Activated naive CD4-positive, alpha-beta T cell treated with Interleukin-2 at 50 U/mL for 16 hours (primary cell): ENCODE measurements around the gene SSC5D.

Experiments
- DNase-seq: peaks from one replicate; pipeline ENCODE4 v3.0.0-alpha.2; 2020

Gene SSC5D

DNA sequence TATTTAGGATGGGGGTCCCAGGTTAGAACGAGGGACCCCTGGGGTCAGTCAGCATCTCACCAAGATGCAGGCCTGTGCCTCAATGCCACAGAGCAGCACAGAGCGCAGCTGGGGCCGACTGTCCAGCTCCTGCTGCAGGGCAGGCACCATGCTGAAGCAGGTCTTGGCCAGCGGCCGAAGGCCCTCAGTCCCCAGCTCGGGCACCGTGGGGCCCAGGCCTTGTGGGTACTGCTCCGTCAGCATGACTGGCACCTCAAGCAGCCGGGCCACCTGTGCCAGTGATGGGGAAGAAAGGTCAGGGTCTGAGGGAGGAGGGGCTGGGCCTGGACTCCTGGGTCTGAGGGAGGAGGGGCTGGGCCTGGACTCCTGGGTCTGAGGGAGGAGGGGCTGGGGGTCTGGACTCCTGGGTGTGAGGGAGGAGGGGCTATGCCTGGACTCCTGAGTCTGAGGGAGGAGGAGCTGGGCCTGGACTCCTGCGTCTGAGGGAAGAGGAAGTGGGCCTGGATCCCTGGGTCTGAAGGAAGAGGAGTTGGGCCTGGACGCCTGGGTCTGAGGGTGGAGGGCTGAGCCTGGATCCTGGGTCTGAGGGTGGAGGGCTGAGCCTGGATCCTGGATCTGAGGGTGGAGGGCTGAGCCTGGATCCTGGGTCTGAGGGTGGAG lies 32.5 kb upstream of the SSC5D start:
- no peak for DNase-seq

GRCh38 chr19:55456347-55456746 lies 31.9 kb upstream of the SSC5D start:
- no peak for DNase-seq

DNA sequence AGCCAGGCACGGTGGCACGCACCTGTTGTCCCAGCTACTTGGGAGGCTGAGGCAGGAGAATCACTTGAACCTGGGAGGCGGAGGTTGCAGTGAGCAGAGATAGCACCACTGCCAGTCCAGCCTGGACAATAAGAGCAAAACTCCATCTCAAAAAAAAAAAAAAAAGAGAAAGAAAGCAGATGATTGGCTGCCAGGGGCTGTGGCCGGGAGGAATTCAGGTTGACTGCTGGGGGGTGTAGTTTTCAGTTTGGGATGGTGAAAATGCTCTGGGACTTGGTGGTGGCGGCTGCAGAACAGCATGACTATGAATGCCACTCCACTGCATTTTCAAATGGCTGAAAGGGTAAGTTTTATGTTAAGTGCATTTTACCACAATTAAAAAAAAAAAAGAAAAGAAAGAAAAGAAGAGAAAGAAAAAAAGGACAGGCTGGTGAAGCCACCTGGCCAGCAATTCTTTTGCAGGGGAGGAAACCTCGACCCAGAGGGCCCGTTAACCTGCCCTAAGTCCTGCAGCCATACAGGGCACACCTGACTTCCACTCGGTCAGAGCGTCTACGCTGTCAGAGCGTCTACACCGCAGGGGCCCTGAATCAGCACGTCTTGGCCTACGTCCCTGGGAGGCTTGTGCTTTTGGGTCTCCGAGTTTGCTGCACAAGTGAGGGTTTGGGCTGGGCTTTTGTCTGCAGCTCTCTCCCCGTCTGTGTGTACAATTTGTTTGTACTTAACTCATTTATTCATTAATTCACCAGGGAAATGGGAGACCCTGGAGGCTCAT lies 30.4 kb upstream of the SSC5D start:
- no peak for DNase-seq

- no peak for DNase-seq
These were observed 28.7 kb upstream of the SSC5D start for GRCh38 chr19:55459551-55459949.

DNA sequence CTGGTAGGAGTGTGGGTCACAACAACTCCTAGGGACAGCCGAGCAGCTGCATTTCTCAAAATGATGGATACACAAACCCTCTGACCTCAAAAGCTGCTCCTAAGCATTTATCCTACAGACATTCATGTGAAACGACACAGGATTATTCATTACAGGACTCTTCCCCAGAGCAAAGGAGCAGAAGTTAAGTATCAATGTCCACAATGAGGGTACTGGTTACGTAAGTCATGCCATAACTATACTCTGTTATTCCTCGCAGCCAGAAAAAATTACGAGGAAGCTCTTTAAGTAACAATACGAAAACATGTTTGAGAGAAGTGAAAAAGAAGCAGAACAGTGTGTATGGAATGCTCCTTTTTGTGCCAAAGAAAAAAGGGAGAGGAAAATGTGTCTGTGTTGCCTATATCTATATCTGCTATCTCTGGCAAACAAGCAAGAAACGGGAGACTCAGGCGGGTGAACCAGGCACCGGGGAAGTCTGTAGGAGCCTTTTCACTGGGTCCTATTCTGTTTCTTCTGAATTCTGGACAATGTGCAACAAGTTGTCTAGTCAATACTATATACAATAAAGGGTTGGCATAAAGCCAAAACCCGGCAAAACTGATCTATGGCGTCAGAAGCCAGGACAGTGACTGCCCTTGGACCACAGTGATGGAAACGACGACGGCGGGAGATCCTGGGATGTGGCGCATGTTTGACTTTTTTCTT lies 28.1 kb upstream of the SSC5D start:
- DNase-seq: no peak

GRCh38 chr19:55460670-55461258 lies 27.5 kb upstream of the SSC5D start:
- DNase-seq: peak; percentile 44

DNA sequence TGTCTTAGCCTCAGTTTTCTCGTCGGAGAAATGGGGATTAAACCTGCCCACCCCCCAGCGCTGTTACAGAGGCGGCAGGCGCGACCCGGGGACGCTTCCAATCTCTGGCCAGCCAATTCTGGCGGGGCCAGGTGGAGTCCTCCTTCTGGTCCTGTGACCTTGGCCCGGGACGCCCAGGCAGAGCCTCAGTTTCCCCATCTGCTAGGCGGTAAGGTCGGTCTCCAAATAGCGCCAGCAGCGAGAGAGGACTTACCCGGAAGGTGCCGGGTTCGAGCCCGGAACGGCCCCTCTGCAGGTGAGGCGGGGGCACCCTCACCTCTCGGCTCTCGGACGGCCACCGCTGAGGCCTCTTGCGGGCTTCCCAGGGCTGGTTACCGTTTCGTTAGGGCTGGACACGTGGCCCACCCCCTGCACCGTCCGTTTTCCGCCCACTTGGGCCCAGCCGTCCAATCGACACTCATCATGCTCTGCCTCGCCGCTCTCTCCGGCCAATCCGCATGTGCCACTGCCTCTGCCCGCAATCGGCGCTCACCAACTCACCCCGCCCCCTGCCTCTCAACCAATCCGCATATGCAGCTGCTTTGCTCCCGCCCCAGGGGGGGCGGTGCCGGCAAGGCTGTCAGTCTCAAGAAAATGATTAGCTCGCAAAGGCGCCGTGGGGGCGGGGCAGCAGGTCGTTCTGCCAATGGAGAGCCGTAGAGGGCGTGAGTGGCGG lies 26.8 kb upstream of the SSC5D start, which contains the start of gene ISOC2:
Gene ISOC2 (minus strand): TSS at position 384 of the 715 bp plus-strand sequence. CDS start 5,156 bp downstream, outside the sequence.
- peak; percentile 100 for DNase-seq

DNA sequence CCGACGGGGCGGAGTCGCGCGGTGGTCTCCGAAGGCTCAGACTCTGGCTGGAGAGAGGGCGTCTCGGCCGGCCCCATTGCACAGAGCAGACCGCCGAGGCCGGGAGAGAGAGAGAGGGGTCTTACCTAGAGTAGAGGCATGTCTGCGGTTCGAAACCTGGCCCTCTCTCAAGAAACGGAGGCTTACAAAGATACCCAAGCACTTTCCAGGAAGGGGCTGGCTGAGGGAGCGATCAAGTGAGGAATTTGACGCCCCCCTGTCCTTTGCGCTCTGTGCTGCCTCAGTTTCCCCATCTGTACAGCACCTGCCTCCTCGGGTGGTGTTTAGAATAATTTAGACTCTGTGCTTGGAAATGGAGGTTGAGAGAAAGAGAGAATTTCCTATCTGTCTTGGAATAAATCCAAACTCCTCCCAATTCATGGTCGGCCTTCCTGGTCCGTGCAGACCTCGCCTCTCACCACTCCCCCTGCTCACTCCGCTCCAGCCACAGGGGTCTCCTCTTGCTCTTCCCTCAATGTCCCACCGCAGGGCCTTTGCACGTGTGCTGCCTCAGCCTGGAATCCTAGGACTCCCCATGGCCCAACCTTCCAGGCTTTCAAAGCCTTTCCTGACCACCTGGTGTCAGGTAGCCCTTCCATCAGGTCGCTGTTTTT lies 26.1 kb upstream of the SSC5D start:
- no peak for DNase-seq

DNA sequence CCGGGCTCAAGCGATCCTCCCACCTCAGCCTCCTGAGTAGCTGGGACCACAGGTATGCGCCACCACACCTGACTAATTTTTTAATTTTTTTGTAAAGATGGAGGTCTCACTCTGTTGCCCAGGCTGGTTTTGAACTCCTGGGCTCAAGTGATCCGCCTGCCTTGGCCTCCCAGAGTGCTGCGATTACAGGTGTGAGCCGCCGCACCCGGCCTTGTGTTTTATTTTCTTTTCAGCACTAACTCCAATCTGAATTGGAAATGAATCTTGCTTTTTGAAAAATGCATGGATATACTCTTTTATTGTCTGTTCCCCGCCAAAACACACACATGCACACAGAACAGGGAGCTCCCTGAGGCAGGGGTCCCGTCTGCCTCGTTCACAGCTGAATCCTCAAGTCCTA lies 25.5 kb upstream of the SSC5D start:
- DNase-seq: no peak

DNA sequence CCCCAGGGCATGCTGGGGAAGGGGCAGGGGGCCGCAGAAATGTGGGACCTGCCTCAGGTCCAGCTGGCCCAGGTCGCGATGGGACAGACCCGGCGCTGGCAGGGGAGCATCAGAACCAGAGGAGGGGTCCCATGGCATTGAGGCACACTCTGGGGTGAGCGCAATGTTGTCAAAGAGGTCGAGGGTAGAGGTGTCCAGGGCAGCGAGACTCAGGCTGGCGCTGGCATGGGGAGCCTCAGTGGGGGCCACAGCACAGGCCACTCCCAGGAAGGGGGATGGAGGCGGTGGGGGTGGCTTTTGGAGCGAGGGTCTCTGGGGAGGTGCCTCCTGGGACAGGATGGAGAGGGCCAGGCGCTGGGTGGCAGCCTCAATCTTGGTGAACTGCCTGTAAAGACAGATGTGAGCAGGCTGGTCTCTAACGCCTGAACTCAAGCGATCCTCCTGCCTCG lies 24.6 kb upstream of the SSC5D start:
- DNase-seq: no peak

DNA sequence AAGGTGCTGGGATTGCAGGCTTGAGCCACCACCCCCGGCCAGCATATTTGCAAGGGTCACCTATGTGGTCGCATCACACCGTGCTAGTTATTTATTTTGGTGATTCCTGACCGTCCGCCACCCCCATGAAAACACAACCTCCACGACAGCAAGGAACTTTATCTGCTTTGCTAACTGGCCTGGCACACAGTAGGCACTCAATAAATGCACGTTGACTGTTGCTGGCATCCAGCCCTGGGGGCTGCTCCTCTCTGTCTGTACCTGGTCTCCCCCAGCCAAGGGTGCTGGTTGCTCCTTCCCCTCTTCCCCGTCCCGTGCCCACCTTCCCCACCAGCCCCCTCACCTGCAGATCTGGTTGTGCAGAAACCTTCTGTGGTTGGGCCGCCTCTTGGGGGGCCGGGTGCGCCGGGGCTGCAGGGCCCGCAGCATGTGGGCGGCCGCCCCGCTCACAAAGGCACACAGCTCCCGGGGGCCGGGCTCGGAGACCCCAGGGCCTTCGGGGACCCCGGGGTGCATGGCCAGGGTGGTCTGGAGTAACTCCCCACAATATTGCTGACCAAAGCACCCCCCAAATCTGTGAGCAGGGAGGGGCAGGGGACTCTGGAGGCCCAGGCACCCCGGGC lies 24.1 kb upstream of the SSC5D start:
- no peak for DNase-seq

DNA sequence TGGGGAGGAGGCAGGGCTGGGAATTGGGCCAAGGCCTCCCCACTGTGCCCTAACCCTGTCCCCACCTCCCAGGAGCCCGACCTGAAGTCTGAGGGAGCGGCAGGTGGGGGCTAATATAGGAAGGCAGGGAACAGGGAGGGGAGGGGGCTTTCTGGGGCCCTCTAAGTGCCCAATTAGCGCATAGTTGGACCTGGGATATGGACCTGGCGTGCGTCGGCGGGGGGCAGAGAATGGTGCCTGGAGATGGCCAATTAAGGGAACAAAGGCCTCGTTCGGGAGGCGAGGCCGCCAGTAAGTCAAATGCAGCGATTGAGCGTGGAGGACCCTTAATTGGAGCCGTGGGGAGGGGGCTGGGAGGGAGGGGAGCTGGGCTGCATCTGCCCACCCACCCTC lies 23.6 kb upstream of the SSC5D start, which contains the start of gene C19orf85:
Gene C19orf85 (minus strand): TSS at position 90 of the 393 bp plus-strand sequence. CDS start 197 bp downstream, outside the sequence.
- DNase-seq: no peak

DNA sequence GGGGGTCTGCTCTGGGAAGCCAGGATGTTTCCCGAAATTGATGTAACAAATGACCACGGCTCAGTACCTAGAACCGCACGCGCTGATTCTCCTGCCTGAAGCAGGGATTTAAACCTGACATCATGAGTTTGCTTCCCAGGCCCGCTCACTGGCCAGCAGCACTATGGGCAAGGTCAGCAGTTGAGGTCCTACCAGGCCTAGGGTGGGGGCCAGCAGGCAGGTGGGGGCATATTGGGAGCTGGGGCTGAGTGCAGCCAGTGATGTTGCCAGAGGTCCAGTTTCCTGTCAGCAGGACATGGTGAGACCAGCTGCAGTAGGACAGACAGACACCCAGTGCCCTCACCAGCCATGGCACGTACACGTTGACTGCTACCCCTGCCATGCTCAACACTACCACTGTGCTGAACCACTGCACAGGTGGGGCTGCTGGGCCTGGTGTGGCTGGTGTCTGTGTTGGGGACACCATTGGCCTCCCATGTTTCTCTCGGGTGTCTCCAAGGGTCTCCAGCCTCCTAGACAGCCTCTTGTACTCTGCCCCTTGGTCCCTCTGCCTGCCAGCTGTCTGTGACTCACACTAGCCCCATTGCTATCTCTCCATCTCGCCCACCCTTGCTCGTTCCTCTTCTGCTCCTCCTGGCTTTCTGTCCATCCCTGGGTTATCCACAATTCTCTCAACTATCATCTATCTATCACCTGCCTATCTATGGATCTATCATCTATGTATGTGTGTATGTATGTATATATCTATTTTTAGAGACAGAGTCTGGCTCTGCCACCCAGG lies 22.6 kb upstream of the SSC5D start:
- no peak for DNase-seq

DNA sequence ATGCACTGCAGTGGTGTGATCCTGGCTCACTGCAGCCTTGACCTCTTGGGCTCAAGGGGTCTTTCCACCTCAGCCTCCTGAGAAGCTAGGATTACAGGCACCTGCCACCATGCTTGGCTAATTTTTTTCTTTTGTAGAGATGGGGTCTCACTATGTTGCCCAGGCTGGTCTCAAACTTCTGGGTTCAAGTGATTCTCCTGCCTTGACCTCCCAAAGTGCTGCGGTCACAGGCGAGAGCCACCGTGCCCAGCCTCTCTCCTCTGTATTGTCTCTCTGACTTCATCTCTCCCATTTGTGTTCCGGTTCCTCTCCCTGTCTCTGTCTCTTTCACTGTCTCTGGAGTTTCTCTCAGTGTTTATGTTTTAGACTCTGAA lies 22.0 kb upstream of the SSC5D start:
- DNase-seq: no peak

DNA sequence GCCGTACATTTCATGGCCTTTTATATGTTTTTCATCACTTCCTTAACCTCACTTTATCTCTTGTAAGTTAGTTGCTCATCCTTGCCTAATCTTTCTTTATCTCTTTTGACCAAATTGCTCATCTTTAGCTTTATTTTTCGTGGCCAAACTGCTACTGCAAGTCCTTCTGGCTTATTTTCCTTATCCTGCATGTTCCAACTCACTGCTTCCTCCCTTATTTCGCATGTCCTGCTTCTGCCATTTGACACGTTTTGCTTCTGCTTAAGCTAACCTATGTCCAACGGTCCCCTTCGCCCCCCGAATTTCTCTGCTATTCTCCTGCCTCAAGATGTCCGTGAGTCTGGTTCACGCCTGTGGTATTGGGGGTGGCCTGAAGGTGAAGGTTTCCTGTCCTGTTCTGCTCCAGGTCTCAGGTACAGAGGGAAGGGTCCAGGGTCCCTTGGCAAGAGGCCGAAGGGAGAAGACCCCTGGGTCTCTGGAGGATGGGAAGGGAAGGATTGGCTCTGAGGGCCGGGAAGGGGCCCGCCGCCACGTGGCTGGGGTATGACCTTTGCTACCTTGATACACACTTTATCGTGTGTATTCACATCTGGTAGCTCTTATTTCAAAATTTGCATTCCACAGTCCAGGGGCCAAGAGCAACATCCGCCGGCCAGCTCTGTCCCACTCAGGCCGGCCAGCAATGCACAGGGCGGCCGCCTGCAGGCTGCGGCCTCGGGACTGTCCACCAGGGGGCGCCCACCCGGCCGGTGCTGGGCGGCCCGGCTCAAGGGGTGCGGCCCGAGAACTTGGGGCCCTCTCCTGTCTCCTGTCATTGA lies 20.8 kb upstream of the SSC5D start:
- DNase-seq: peak; percentile 73

DNA sequence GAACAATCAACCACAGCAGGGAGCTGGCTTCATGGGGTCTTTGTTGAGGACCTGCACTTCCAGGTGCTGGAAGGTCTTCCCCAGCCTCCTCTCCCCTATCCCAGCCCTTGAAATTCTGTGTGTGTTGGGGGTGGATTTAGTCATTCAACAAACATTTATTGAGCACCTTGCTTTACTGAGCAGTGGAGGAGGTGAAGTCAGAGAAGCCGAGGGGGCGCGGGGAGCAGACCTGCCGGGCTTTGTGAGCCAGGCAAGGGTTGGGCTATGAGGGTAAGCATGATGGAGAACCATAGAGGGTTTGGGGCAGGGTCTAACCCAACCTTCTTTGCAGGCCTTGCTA lies 20.2 kb upstream of the SSC5D start:
- no peak for DNase-seq

DNA sequence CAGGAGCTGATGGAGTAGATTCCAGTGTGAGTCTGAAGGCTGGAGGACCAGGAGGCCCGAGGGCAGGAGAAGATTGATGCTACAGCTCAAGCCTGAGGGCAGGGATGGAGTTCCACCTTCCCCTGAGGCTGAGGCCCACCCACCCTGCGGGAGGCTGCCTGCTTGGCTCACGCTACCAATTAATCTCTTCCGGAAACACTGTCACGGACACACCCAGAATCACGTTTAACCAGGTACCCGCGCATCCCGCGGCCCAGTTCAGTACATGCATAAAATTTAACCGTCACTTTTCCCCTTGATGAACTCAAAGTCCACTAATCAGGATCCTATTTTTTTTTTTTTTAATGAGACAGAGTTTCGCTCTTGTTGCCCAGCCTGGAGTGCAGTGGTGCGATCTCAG lies 17.0 kb upstream of the SSC5D start:
- no peak for DNase-seq

DNA sequence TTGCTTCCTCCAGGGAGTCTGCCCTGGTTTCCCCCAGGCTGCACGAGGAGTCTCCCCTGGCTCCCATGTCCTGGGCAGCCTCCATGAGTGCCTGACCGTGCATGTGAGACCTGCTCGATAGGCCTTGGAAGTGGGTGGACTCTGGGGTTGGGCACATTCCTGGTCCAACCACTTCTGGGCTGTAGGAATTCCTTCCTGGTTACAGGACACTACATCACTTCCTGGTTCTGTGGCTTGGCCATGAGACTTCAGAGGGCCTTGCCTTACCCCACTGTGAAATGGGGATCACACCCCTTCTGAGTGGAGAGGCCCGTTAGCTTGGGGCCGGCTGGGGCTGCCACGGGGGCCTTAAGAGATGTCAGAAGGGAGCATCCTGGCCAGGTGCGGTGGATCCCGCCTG lies 15.8 kb upstream of the SSC5D start:
- DNase-seq: no peak

DNA sequence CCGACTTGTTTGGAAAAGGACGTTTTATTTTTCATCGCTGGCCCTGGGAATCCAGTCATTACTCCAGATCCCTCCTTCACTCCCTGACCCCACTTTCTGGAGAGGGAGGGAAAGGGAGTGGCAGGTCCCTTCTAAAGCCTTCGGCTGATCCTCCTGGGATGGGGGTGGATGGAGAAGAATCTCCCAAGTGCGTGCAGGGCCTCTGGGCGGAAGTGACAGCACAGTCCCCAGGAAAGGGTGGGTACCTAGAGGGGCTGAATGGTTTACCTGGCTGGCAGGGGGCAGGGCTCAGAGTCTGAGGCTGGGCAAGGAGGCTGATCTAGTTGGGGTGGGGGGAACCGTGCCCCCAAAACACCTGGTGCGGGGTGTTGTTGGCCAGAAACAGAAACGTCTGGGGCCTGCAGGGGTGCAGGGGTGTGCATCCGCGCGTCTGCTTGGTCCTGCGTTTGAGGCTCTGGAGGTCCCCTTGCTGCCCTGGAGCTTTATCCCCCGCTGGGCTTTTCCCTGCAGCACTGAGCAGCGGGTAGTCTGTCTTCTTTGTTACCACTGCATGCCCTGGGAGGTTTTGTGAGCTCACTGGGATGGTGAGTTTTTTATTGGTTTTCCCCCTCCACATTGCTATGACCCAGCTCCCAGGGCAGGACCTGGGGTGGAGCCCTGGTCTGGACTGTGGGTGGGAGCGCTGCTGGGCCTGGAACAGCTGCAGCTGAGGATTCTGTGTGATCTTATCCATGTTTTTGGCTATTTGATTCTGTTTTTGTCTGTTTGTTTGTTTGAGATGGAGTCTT lies 14.8 kb upstream of the SSC5D start:
- no peak for DNase-seq
